ENCODE data around the gene FCHSD1. TPM values are rescaled to one million over a fixed set of nuclear protein-coding genes. Genes with fewer than 3 reads are reported as not detected.

Gene FCHSD1
- total and polyA plus RNA-seq, 2 experiments from 2014 or later: 18.0 to 27.4 TPM

GRCh38 chr5:141617682-141618029, 33.6 kb downstream of the FCHSD1 start:
- no peak for DNase-seq (ENCODE audit: low spot score)
- peak overlapping the region; percentile 78 for H3K4me2 ChIP-seq
- H3K4me3 ChIP-seq: peak overlapping the region; percentile 65
- H2AFZ ChIP-seq: peak overlapping the region; percentile 17
- H3K27me3 ChIP-seq: no peaks in the 10 kb centered on the region
- peaks cover 47% of the 10 kb centered on the region for H3K79me2 ChIP-seq
- no peaks in the 10 kb centered on the region for H3K9me2 ChIP-seq (replicated peaks; ENCODE audit: insufficient read depth)
- H3K4me1 ChIP-seq (ENCODE audit: insufficient read depth): peaks cover 12% of the 10 kb centered on the region
- 7% methylated on average over 9 of the region's 9 CpGs for WGBS (ENCODE audit: low lambda C conversion rate, missing lambda C conversion rate)
- TF ChIP-seq CTCF (IDR thresholded peaks at IDR 0.05; ENCODE audit: poor library complexity) (no peak), EZH2phosphoT487 (IDR thresholded peaks at IDR 0.05; ENCODE audit: low read depth, severe bottlenecking, unreplicated experiment) (no peak), EZH2 (IDR thresholded peaks at IDR 0.05; ENCODE audit: borderline replicate concordance) (no peak)
- H4K20me1 ChIP-seq (ENCODE audit: insufficient read depth, poor library complexity, severe bottlenecking): peaks cover 11% of the 10 kb centered on the region
- peak overlapping the region; percentile 96 for H3K27ac ChIP-seq
- H3K36me3 ChIP-seq (replicated peaks; ENCODE audit: insufficient read depth, low read depth): no peaks in the 10 kb centered on the region
- no peaks in the 10 kb centered on the region for H3K9me3 ChIP-seq (ENCODE audit: low read depth)

GRCh38 chr5:141617128-141617527, 34.1 kb downstream of the FCHSD1 start:
- H3K4me2 ChIP-seq: peak overlapping the region; percentile 78
- H3K27ac ChIP-seq: peak overlapping the region; percentile 96
- peaks cover 53% of the 10 kb centered on the region for H3K79me2 ChIP-seq
- peaks cover 11% of the 10 kb centered on the region for H4K20me1 ChIP-seq (ENCODE audit: insufficient read depth, poor library complexity, severe bottlenecking)
- H3K36me3 ChIP-seq (replicated peaks; ENCODE audit: insufficient read depth, low read depth): no peaks in the 10 kb centered on the region
- H2AFZ ChIP-seq: no peak overlapping the region
- H3K9me3 ChIP-seq (ENCODE audit: low read depth): no peaks in the 10 kb centered on the region
- 52% methylated on average over 2 of the region's 2 CpGs for WGBS (ENCODE audit: low lambda C conversion rate, missing lambda C conversion rate)
- H3K4me1 ChIP-seq (ENCODE audit: insufficient read depth): peaks cover 12% of the 10 kb centered on the region
- no peaks in the 10 kb centered on the region for H3K27me3 ChIP-seq
- TF ChIP-seq EZH2 (IDR thresholded peaks at IDR 0.05; ENCODE audit: borderline replicate concordance) (no peak), CTCF (IDR thresholded peaks at IDR 0.05; ENCODE audit: poor library complexity) (no peak), EZH2phosphoT487 (IDR thresholded peaks at IDR 0.05; ENCODE audit: low read depth, severe bottlenecking, unreplicated experiment) (no peak)
- no peaks in the 10 kb centered on the region for H3K9me2 ChIP-seq (replicated peaks; ENCODE audit: insufficient read depth)
- DNase-seq (ENCODE audit: low spot score): no peak
- H3K4me3 ChIP-seq: peak overlapping the region; percentile 65

GRCh38 chr5:141615991-141616720, 35.1 kb downstream of the FCHSD1 start:
- Histone ChIP-seq H4K20me1 (ENCODE audit: insufficient read depth, poor library complexity, severe bottlenecking) (peaks cover 11% of the 10 kb centered on the region), H3K9me2 (replicated peaks; ENCODE audit: insufficient read depth) (no peaks in the 10 kb centered on the region), H3K4me2 (peak overlapping the region; percentile 78), H3K4me1 (ENCODE audit: insufficient read depth) (peaks cover 12% of the 10 kb centered on the region), H3K79me2 (peaks cover 62% of the 10 kb centered on the region), H3K4me3 (no peak overlapping the region), H2AFZ (no peak overlapping the region), H3K27me3 (no peaks in the 10 kb centered on the region), H3K36me3 (replicated peaks; ENCODE audit: insufficient read depth, low read depth) (no peaks in the 10 kb centered on the region), H3K27ac (peak overlapping the region; percentile 96), H3K9me3 (ENCODE audit: low read depth) (no peaks in the 10 kb centered on the region)
- DNase-seq (ENCODE audit: low spot score): no peak
- 73% methylated on average over 9 of the region's 9 CpGs for WGBS (ENCODE audit: low lambda C conversion rate, missing lambda C conversion rate)
- TF ChIP-seq EZH2phosphoT487 (IDR thresholded peaks at IDR 0.05; ENCODE audit: low read depth, severe bottlenecking, unreplicated experiment) (no peak), EZH2 (IDR thresholded peaks at IDR 0.05; ENCODE audit: borderline replicate concordance) (no peak), CTCF (IDR thresholded peaks at IDR 0.05; ENCODE audit: poor library complexity) (no peak)
